ENCODE data around the gene TSHZ2.
A peak's percentile ranks its signal among the peaks of the same experiment; 100 is the strongest.
"Not testable (repeated sequence)": the region's sequence is repeated elsewhere in the genome, so short reads cannot be mapped to it uniquely, and the experiment has no call there.

TSHZ2 gene

DNA sequence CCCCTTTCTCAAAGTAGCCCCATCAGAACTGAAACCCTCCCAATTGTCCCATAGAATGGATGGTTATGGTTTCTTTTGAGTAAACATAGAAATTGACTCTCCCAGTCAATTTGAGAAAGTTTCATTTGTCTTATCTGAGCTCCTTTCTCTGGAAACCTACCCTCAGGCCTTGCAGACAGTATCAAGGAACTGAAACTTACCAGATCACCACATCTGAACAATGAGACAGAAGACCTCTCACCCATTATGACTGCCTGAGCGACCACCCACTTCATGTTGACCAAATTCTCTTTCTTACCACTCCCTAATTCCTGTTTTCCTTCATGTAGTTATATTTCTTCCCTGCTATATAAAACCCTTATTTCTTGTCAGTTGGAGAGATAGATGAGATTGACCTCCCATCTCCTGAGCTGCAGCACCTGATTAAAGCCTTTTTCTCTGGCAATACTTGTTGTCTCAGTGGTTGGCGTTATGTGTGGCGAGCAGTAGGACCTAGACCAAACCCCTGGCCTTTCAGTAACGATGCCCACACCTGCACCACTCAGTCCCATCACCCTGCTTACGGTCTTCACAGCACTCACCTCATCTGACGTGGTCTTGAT is 482.6 kb downstream of the TSHZ2 start:
- no peak for DNase-seq (ENCODE audit: low spot score)

DNA sequence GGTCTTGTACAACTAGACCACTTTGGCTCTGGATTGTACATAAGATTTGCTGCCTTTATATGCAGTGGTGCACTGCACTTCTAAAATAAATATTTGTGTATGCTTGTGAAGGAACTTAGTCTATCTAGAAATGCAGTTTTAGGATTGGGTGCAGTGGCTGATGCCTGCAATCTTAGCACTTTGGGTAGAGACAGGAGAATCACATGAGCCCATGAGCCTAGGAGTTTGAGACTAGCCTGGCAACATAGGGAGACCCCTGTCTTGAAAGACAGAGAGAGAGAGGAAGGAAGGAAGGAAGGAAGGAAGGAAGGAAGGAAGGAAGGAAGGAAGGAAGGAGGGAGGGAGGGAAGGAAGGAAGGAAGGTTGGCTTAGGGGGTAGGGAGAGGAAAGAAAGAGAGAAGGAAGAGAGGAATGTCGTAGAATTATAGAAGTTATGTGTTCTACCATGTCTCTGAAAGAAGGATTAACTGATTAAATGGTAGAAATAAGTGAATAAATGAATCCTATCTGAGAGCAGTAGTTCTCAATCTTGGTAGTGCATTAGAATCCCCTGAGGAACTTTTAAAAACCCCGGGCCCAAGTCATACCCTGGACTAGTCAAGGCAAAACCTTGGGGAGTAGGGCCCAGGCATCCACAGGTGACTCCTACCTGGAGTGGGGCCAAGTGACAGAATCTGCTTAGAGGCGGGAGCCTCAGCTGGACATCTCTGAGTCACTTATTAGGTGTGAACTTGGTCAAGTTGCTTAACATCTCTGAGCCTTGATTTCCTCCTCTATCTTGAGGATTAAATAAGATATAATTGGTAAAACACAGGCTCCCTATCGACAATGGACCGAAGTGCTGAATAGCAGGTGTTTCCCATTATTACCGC is 491.2 kb downstream of the TSHZ2 start:
- no peak for DNase-seq (ENCODE audit: low spot score)

DNA sequence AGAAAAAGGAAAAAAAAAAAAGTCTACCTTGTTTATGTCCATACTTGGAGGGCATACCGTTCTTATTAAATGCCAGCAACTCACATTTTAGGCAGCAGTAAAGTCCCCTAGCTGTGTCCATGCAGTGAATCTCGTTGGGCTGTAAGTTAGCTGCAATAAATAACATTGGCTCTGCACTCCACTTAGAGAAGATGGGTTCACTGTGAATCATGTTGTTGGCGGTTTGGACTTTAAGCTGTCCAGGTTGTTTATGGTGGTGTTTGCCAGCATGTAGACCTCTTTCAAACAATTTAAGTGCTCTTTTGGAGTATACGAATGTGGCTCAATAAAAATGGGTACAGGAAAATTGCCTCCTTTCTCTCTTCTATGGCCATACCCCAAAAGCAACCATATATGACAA is 494.1 kb downstream of the TSHZ2 start:
- DNase-seq (ENCODE audit: low spot score), result no peak

DNA sequence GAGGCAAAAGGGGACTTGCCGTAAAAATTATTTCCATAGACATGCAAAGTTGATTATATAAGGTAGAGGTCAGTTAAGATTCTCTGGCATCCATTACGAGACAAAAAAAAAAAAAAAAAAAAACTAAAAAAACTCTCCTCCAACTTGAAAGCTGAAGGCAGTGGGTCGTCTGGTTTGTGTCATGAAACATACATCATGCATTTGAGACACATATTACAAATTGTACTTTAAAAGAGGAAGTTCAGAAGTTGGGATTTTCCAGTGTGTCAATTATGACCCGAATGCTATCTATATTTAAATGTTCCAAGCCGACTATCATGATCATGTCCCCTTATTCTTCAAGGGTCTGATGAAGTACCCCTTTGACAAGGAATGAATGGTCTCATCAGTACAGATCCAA is 496.4 kb downstream of the TSHZ2 start:
- no peak for DNase-seq (ENCODE audit: low spot score)

DNA sequence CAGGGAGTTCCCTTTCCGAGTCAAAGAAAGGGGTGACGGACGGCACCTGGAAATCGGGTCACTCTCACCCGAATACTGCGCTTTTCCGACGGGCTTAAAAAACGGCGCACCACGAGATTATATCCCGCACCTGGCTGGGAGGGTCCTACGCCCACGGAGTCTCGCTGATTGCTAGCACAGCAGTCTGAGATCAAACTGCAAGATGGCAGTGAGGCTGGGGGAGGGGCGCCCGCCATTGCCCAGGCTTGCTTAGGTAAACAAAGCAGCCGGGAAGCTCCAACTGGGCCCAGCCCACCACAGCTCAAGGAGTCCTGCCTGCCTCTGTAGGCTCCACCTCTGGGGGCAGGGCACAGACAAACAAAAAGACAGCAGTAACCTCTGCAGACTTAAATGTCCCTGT is 500.7 kb downstream of the TSHZ2 start:
- not testable (repeated sequence) for DNase-seq (ENCODE audit: low spot score)

DNA sequence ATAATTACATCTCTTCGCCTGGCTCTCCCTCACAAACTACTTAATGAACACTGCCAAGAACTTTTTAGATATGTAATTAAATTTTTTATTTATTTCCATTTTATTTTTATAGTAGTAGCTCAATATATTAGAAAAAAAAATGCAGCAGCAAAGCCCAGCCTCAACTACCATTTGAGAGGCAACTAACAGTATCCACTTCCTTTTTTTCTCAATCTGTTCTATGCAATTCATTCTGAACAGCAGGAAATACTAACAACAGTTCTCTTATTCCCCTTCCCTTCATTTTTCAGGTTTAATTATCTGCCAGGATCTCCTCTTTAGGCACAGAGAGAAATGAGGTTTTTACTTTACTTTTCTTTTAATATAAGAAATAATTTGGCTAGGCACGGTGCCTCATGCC is 508.8 kb downstream of the TSHZ2 start:
- DNase-seq (ENCODE audit: low spot score), result no peak

DNA sequence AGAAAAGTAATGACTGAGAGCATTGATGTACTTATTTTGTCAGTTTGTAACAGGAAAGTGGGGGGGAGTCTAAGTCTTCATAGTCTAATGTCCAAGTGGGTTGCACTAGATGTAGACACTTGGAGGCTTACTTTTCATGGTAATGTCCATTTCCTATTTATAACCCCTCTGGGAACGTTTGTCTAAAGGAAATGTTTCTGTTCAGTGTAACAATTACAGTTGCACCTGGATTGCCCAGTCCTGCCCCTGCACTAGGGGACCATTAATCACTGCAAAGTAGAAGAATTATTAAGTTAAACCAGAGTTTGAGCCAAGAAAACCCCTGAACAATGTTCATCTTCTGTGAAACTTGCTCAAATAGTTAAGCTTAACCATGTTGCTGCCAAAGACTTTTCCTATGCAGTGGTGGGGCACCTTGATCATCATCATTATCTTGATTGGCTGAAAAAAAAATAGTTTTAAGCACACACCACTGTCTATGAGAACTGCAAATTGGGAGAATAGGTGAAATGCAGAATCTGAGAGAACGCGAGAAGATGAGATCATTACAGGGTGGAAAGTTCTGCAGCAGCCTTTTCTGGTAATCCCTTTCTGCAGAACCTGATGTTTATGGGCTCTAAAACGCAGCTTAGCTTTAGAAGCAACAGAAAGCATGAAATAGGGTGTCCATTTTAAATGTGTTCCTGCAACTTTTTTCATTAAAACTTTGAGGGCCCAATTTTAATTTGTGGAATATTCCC is 515.5 kb downstream of the TSHZ2 start:
- no peak for DNase-seq (ENCODE audit: low spot score)

DNA sequence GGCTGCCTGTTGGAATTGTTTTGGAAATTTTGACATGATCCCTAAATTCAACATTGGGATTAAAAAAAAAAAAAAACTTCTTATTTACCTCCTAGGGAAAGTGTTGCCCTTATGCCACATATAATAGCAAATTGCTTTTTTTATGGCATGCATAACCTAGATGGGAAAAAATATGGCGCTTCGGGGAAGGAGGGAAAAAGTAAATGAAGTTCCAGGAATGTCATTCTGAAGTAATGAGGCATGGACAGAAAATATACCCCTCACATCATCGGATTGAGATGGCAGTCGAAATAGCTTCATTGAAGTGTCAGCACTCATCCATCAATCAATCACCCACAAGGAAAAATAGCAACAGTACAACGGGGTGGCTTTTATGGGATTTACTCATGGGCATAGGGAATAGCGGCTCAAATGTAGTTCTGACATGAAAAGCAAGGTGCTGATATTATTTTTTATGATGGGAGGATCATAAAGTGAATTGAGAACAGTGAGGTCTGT is 516.7 kb downstream of the TSHZ2 start:
- no peak for DNase-seq (ENCODE audit: low spot score)

DNA sequence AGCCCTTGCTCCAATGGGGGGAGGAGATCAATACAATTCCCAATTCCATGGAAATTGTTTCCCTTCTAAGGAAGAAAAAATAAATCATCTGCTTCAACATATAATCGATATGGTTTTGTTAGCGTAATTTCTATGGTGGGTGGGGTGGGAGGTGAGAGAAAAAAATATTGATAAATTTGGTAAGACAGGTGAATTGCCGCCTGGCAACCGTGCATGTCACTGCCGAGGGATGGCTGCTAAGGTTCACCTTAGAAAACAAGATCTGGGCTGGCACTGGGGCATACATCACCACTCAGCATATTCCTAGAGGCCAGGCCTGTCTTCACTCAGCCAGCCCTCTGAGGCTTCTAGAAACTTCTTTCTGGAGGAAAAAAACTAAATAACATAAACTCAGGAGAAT is 517.4 kb downstream of the TSHZ2 start:
- no peak for DNase-seq (ENCODE audit: low spot score)

DNA sequence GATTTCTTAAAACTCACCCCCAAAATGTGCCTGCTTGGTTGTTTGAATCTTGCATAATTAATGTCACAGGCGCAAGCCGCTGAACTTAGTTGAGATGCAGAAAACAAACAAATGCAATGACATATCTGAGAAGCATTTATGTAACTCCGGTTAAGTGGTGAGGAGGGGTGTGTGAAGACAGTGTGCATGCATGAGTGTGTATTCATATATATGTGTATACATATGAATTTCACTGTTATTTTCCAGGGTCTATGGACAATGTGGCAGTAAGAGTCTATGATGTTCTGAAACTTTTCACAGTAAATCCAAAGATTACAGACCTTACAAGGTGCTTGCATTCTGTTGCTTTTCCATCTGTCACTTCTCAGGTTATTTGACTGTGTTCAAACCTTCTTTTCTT is 518.5 kb downstream of the TSHZ2 start:
- no peak for DNase-seq (ENCODE audit: low spot score)

DNA sequence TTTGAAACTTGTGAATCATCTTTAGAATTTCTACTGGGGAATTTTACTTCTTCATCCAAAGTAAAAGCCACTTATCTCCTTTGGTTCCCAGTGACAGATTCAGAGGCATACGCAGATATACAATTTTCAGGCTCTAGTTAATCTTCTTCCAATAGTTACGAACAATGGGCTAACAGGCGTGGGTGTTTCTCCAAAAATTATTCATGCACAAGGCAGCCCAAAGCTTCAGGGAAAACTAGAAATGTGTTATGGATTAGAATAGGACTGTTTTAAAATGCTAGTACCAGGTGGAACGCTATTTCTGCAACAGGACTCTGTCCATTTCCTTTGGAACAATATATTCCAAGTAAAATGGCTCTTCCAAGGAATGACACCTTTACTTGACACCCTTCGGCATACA is 519.3 kb downstream of the TSHZ2 start:
- no peak for DNase-seq (ENCODE audit: low spot score)

DNA sequence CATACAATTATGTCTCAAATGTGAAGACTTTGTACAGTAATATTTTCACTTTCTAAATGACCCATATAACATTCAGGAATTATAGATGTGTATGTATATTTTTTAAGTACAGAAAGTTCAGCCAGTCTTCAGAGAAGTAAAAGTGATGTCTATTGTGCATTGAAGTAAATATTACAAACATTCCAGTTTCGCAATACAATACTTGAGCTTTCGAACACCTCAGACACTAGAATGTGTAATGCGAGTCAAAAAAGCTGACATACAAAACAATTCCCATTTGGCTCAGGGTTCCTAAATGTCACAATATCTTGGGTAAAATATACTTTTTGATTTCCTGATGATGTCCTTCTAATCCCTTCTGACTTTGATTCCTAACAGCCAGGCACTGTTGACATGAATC is 520.1 kb downstream of the TSHZ2 start:
- DNase-seq (ENCODE audit: low spot score), result no peak

DNA sequence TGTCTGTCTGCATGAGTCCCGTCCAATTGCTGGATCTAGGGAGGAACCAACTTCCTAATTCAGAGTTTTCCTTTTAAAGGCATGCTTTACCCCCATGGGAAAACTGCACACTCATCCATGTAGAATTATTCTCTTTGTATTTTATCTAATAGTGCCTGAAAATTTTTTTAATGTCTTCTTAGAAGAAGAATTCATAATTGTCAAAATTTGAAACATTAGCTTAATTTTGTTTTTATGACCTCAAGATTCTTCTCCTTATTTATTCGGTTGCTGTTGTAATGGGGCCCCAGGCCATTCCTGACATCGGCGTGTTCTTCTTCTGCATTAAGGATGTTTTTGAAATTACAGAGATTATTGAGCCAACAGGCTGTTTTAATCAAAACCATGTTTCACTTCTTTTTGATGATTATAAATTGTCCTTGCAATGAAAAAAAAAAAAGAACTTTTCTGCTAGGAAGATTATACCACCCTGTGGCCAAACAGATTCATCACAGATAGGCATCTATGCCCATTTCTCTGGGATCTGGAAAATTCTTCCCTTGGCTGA is 521.2 kb downstream of the TSHZ2 start:
- peak; percentile 32 for DNase-seq (ENCODE audit: low spot score)

DNA sequence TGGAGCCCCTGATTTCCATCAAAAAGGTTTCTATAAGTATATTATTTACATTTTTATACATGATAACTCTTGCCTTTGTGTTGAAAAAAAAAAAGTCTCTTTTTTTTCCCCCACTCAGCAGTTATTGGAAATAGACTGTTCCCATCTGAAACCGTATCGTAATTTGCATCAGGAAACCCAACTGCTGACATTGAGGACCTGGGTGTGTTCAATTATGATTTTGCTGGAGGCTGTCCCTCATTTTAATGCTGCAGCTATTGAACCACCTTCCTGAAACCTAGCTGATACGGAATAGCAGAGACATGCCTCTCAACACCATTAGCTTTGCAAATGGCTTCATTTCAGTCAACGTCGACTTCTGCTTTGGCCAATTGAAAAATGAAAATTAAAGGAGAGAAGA is 522.6 kb downstream of the TSHZ2 start:
- no peak for DNase-seq (ENCODE audit: low spot score)

DNA sequence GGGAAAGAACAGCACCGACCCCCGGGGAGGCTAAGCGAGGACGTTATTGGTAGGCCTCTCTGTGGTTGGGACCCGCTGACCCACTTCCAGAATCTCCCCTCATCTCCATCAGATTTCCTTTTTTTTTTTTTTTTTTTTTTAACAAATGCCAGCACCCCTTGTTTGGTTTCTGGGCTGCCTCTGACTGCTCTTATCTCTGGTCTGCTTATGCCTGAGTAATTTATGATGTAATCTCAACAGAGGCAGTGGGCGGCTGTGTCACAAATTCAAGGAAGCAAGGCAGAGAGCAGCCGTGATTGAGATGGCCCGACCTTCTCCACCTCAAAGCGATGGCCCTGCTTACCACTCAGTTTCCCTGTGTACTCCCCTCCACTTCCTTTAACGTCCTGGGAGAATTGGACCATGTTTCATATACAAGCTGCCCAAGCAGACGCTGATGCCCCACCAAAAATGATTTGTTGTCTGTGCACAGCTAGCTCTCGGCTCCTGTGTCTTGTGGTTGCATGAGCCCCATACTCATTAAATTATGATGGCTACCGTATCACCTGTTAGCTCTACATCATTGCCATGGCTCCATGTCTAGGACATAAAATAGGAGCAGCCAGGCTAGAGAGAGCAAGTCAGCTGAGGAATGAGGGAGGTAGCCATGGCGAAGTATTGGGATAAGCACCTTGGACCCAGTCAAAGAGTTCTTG is 523.4 kb downstream of the TSHZ2 start:
- DNase-seq (ENCODE audit: low spot score), result no peak

DNA sequence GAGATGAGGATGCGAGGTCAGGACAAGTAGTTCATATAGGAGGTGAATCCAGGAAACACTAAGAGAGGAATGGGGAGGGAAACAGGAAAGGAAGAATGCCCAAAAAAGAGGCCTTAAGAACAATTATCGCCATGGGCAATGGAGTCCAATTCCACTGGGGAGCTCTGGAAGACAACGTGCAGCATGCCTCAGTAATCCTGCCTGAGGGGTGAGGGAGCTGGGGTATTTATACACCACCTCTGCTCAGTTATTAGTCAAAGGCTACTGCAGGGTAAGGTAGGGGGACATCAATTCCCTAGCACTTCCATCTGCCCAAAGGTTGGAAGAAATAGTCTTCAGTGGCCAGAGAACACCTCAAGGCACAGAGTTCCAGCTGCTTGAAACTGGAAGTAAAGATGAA is 525.1 kb downstream of the TSHZ2 start:
- no peak for DNase-seq (ENCODE audit: low spot score)

DNA sequence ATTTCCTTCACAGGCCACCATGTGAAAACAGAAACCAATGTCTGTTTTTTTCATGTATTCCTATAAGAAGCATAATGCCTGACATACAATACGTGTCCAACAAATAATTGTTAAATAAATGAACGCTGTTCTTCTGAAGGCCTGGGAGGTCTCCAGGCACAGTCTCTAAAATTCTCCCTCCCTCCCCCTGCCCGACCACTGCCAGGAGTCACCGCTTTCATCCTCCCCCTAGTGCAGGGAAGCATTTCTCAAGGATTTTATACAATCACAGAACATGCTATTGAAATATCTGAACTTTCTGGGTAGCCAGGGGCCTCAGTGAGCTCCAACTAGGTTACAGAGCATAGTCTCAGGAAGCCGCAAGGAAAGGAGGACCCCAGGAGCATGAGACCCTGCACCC is 526.2 kb downstream of the TSHZ2 start:
- no peak for DNase-seq (ENCODE audit: low spot score)

DNA sequence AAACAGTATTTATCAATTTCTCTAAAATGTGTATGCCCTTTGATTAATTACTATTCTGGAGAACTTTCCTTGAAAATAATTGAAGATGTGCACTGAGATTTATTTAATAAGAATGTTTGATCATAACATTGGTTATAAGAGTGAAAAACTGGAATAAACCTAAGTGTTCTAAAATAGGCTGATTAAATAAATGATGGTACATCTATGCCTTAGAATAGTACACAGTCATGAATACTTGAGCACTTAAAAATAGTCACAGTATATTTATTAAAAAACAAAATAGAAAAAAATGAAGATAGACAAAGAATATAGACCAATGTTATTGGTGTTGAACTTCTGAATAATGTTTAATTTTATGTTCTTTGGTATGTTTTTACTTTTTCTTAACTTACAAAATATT is 528.5 kb downstream of the TSHZ2 start:
- DNase-seq (ENCODE audit: low spot score), result no peak

DNA sequence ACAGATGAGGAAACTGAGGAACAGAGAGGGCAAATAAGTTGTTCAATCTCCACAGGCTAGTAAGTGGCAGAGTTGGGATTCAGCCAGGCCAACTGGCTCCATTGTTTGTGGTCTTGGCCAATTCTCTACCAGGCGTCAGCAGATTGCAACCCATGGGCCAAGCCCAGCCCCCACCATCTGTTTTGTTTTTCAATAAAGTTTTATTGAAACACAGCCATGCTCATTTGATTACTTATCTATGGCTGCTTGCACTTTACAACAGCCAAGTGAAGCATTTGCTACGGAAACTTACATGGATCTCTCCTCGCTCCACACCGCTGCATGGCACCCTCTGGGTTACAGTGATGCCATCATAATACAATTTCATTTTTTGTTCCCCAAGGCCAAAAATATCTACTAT is 530.7 kb downstream of the TSHZ2 start:
- no peak for DNase-seq (ENCODE audit: low spot score)

DNA sequence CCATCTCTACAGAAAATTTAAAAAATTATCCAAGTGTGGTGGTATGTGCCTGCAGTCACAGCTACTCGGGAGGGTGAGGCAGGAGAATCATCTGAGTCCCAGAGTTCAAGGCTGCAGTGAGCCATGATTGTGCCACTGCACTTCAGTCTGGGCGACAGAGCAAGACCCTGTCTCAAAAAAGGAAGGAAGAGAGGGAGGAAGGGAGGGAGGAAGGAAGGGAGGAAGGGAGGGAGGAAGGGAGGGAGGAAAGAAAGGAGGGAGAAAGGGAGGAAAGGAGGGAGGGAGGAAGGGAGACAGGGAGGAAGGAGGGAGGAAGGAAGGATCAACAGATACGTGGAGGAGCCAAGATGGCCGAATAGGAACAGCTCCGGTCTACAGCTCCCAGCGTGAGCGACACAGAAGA is 531.4 kb downstream of the TSHZ2 start:
- DNase-seq (ENCODE audit: low spot score), result no peak

DNA sequence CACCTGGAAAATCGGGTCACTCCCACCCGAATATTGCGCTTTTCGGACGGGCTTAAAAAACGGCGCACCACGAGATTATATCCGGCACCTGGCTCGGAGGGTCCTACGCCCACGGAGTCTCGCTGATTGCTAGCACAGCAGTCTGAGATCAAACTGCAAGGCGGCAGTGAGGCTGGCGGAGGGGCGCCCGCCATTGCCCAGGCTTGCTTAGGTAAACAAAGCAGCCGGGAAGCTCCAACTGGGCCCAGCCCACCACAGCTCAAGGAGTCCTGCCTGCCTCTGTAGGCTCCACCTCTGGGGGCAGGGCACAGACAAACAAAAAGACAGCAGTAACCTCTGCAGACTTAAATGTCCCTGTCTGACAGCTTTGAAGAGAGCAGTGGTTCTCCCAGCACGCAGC is 531.9 kb downstream of the TSHZ2 start:
- DNase-seq (ENCODE audit: low spot score), result not testable (repeated sequence)

DNA sequence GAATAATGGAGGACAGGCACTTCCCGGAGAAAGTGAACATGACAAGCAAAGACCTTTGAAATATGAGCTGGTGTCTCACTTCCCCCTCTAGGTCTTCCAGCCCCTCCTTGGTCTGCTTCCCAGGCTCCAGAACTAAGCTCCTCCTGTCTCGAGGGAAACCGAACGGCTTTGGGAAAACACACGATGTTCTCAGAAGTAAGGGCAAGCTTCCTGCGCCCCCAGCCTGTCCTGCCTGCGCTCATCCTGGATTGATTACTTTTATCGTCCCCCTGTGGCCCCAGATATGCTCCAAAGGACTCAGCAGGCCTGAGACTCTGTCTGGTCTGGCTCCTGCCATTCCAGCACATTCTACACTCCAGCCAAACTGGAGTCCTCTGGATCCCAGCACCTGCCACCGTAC is 538.1 kb downstream of the TSHZ2 start:
- no peak for DNase-seq (ENCODE audit: low spot score)

Measured in GM03348 (cell line).